ENCODE data around the gene LMCD1.
A peak's percentile ranks its signal among the peaks of the same experiment; 100 is the strongest.

Gene LMCD1

GRCh38 chr3:8581373-8581772 lies 79.8 kb downstream of the LMCD1 start:
- no peak for DNase-seq

DNA sequence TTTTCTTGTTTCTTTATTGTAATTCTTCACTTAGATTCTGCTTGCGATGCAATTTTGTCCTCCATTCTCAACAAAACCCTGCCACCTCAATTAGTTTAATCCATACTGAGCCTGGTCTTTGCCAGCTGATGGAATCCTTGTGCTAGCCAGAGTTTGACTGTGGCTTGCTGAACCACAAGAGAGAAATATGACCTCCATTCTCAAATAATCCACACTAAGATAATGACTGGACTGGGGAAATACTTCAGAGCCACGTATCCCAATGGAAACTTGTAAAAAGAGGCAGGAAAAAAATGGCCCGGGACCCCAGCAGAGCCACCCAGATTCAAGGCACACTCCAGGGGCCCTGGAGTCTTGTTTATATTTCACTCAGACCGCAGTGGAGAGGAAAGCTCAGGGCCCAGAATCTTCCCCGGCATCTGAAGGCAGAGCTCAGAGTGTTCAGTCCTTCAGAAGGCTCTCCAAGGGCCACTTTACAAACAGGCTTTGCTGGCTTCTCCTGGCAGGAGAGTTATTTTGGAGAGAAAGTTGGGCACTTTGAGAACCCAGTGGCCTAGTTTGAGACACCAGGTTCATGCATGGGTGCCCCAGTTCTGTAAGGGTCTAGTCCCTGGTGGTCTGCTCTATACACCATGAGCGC lies 80.3 kb downstream of the LMCD1 start:
- DNase-seq, result no peak

- no peak for DNase-seq
Measured at GRCh38 chr3:8584661-8585060, 83.0 kb downstream of the LMCD1 start.

GRCh38 chr3:8589880-8590556 lies 88.4 kb downstream of the LMCD1 start:
- no peak for DNase-seq

DNA sequence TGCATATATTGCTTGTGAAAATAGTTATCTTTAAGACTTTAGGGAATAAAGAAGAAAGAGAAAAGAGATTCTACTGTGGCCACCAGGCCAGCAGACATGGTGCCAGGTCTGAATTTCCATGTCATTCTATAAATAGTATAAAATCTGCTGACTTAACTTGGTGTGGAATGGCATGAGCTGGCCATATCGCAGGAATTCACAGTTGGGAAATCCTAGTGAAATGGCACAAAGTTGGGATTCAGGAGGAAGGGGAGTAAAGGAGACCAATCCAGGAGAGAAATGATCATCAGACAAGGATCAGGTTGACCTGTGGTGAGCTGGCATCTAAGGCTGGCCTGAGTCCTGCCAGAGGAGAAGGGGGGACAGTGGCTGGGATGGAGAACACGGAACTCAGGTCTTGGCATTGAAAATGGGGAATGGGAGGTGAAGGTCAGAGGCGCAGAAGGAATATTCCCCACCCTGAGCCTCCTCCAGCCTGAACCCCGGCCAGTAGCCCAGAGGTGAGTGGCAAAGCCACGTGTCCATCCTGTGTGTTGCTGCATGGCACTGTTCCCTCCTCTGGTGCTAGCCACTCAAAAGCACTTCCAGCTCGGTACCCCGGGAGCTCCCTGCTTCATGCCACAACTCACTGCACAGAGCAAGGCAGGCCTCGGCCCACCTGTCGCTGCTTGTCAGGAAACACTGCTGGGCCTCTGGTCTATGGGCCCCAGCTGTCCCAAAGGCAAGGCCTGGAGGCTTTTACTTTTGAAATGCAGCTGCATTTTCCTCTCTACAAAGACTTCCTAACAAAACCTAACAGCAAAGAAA lies 91.6 kb downstream of the LMCD1 start:
- no peak for DNase-seq

DNA sequence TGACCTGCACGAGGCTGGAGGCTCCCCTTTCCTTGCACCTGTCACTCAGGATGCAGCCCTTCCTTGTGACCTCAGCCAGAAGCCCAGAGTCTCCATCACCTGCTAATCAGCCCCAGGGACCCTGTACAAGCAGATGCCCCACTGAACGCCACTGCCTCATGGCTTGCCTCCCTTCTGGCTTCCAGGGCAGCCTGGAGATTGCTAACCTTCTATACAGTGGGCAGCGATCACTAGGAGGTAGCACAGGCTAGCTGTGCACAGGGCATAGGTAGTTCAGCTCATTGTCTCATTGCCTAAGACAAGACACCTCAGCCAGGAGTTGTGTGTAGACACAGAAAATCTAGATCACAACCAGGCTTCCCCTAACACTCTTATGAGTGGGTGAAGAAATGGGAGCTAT lies 93.6 kb downstream of the LMCD1 start:
- DNase-seq, result no peak

DNA sequence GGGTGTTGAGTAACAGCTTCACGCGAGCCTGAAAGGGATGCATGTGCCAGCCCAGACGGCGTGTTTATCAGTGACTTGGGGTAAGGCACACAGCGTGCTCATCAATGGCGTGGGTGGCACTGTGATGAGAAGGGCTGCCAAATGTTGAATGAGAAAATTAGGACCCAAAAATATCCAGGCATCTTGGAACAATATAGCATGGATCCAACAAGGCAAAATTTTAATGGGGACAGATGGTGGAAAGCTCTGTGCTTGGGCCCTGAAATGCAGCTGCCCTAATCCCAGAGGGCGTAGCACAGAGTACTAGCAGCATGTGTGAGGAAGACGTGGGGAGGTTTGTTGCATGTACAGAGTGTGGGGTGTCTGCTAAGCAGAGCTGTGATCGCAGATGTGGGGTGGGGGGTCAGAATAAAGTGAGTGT lies 94.1 kb downstream of the LMCD1 start:
- DNase-seq, result peak in 37 of 56 donors; percentile 5 to 76 (median 42)

- DNase-seq, result no peak
Measured at GRCh38 chr3:8596321-8597218, 94.9 kb downstream of the LMCD1 start.

- no peak for DNase-seq
Measured at GRCh38 chr3:8597219-8597853, 95.7 kb downstream of the LMCD1 start.

GRCh38 chr3:8599146-8599545 lies 97.5 kb downstream of the LMCD1 start:
- DNase-seq, result no peak

GRCh38 chr3:8600457-8600856 lies 98.8 kb downstream of the LMCD1 start:
- DNase-seq, result no peak

GRCh38 chr3:8603115-8603710 lies 101.6 kb downstream of the LMCD1 start:
- DNase-seq, result no peak

DNA sequence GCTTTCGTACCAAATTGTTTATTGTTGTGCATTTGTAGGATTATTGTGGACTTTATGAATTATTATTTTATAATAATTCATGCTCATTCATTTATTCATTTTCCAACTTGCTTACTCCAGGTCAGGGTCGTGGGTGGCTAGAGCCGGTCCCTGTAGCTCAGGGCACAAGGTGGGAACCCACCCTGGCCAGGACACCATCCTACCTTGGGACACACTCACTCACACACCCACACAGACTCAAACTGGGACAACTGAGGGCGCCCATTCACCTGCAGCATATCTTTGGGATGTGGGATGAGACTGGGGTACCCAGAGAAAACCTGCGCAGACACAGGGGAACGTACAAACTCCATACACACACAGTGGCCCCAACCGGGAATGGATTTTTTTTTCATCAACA lies 102.4 kb downstream of the LMCD1 start:
- DNase-seq, result no peak

DNA sequence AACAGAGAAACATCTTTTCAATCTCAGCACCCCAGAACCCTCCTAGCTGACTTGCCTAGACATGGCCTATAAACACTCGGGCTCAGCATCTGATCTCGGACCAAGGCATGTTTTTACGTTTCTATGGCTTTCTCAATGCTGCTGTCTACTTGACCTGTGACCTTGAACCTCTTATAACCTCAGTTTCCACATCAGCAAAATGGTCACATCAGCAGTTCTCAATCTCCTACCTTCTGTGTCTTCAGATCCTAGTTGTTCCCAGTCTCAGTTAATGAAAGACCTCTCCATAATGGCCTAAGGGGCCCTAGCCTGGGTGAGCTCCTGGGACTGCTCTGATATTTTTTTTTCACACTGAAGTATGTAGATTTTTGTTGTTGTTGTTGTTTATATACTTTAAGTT lies 103.4 kb downstream of the LMCD1 start:
- DNase-seq, result no peak

DNA sequence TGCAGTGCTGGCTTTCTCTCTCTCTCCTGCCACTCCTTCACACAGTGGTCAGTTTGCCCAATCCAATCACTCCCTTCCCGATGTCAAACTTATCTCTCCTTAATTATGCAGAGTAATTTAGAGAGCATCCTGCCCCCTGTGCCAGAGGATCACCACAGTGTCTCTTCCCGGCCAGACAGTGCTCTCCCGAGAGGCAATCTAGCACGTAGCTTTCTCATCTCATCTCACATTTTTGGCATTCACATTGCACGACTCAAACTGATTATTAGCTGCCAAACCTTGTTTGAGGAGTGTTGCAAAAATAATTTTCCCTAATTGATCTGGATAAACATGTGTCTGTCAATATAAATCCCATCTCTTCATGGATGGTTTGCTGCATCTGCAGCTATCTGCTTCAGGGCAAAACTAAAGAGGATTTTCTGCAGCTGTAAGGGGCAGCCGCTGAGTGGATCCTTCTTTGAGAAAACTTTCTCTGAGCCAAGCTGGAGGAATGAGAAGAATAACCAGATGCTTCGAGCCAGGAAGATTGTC lies 105.1 kb downstream of the LMCD1 start:
- no peak for DNase-seq

GRCh38 chr3:8607234-8608040 lies 105.8 kb downstream of the LMCD1 start:
- peak in 33 of 56 donors; percentile 5 to 53 (median 20) for DNase-seq

GRCh38 chr3:8608041-8608790 lies 106.6 kb downstream of the LMCD1 start:
- no peak for DNase-seq

- no peak for DNase-seq
Measured at GRCh38 chr3:8608791-8609467, 107.3 kb downstream of the LMCD1 start.
